Colonic mucosa (tissue), 4 donors: ENCODE data around the gene NDUFV1. TPM values are rescaled to one million over a fixed set of nuclear protein-coding genes. Genes with fewer than 3 reads are reported as not detected.

Experiments used
- DNase-seq: peaks from one replicate; pipeline ENCODE4 v3.0.0-alpha.2; 2020
- H3K27ac ChIP-seq: fragments of 200-600 bp; one replicate; pipeline ENCODE4 v1.8.0; 2021
- H3K27me3 ChIP-seq: fragments of 200-600 bp; one replicate; pipeline ENCODE4 v1.8.0; 2021
- H3K36me3 ChIP-seq: fragments of 200-600 bp; one replicate; pipeline ENCODE4 v1.8.0; 2021
- H3K4me1 ChIP-seq: fragments of 200-600 bp; one replicate; pipeline ENCODE4 v1.8.0; 2021; ENCODE audit warnings: mild to moderate bottlenecking
- H3K4me3 ChIP-seq: fragments of 200-600 bp; one replicate; pipeline ENCODE4 v1.8.0; 2021
- H3K9ac ChIP-seq, 2 donors: one replicate each; pipeline ENCODE4 v1.7.0; 2013; ENCODE audit warnings: control low read depth in 2 of 2, low read depth in 2 of 2, low read length in 2 of 2
- H3K9me3 ChIP-seq: fragments of 200-600 bp; one replicate; pipeline ENCODE4 v1.8.0; 2021
- intact Hi-C: fragments of 100-400 bp; cut with DNase I; formaldehyde crosslinking; loops from one replicate; pipeline ENCODE4 v1.14.1; 2022
- total RNA-seq, 2 donors: library from RNA; stranded (reverse); fragmentation: NEBNext Ultra II Directional in 1 of 2; extraction: Animal tissue kit (Norgen Biotek cat#: 25700) in 1 of 2; gene quantifications; one replicate each; pipeline ENCODE4 v1.2.1, GENCODE V29; 2021
- TF ChIP-seq, protein P1 (sequence below): fragments of 200-600 bp; IDR thresholded peaks from one replicate; pipeline ENCODE4 v1.8.0; 2022; ENCODE audit warnings: antibody characterized with exemption, mild to moderate bottlenecking
- donor health status: healthy.
- donor health status: DM: no; HTN: no; CAD: no.
- donor health status: DM: no; HTN: no; CAD: no.

Gene NDUFV1
- total RNA-seq, 2 donors from 2014 or later: 329 to 361 TPM

- TF ChIP-seq, protein P1, sequence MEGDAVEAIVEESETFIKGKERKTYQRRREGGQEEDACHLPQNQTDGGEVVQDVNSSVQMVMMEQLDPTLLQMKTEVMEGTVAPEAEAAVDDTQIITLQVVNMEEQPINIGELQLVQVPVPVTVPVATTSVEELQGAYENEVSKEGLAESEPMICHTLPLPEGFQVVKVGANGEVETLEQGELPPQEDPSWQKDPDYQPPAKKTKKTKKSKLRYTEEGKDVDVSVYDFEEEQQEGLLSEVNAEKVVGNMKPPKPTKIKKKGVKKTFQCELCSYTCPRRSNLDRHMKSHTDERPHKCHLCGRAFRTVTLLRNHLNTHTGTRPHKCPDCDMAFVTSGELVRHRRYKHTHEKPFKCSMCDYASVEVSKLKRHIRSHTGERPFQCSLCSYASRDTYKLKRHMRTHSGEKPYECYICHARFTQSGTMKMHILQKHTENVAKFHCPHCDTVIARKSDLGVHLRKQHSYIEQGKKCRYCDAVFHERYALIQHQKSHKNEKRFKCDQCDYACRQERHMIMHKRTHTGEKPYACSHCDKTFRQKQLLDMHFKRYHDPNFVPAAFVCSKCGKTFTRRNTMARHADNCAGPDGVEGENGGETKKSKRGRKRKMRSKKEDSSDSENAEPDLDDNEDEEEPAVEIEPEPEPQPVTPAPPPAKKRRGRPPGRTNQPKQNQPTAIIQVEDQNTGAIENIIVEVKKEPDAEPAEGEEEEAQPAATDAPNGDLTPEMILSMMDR: peak; percentile 63
- Histone ChIP-seq H3K9me3 (no peaks in the 10 kb centered on the region), H3K36me3 (no peaks in the 10 kb centered on the region), H3K27me3 (no peaks in the 10 kb centered on the region), H3K9ac (no peak overlapping the region), H3K27ac (no peak overlapping the region), H3K4me3 (no peak overlapping the region), H3K4me1 (no peaks in the 10 kb centered on the region)
- intact Hi-C loops: no loop called here
- peak; percentile 70 for DNase-seq
These were observed 33.5 kb downstream of the NDUFV1 start for GRCh38 chr11:67640021-67640757.

- TF ChIP-seq, protein P1: no peak
- no peak overlapping the region for H3K27ac ChIP-seq
- DNase-seq: peak; percentile 16
These were observed 34.1 kb downstream of the NDUFV1 start for GRCh38 chr11:67640758-67641337.

GRCh38 chr11:67641338-67642172 lies 34.8 kb downstream of the NDUFV1 start:
- H3K27ac ChIP-seq: no peak overlapping the region
- no peaks in the 10 kb centered on the region for H3K9me3 ChIP-seq
- TF ChIP-seq, protein P1: no peak
- H3K4me1 ChIP-seq: peaks cover 4% of the 10 kb centered on the region
- H3K9ac ChIP-seq: no peak overlapping the region
- H3K27me3 ChIP-seq: no peaks in the 10 kb centered on the region
- no peaks in the 10 kb centered on the region for H3K36me3 ChIP-seq
- no peak overlapping the region for H3K4me3 ChIP-seq
- DNase-seq: peak; percentile 15
- intact Hi-C loops: no loop called here

More at GRCh38 chr11:67640758-67641337, 34.1 kb downstream of the NDUFV1 start:
- intact Hi-C loops: no loop called here
- H3K27me3 ChIP-seq: no peaks in the 10 kb centered on the region
- no peaks in the 10 kb centered on the region for H3K4me1 ChIP-seq
- H3K9me3 ChIP-seq: no peaks in the 10 kb centered on the region
- no peaks in the 10 kb centered on the region for H3K36me3 ChIP-seq
- no peak overlapping the region for H3K4me3 ChIP-seq
- no peak overlapping the region for H3K9ac ChIP-seq

GRCh38 chr11:67642173-67643120 lies 35.7 kb downstream of the NDUFV1 start:
- Histone ChIP-seq H3K9me3 (no peaks in the 10 kb centered on the region), H3K36me3 (no peaks in the 10 kb centered on the region), H3K4me3 (no peak overlapping the region), H3K27ac (no peak overlapping the region), H3K27me3 (no peaks in the 10 kb centered on the region), H3K4me1 (peaks cover 11% of the 10 kb centered on the region), H3K9ac (no peak overlapping the region)
- intact Hi-C loops: no loop called here
- TF ChIP-seq, protein P1: no peak
- peak; percentile 17 for DNase-seq
